ENCODE measurements around the gene SLN. TPM values are rescaled to one million over a fixed set of nuclear protein-coding genes. Genes with fewer than 3 reads are reported as not detected.

SLN gene
- total and polyA plus RNA-seq, 4 donors = 0.50 to 2.3 (median 0.94) TPM

GRCh38 chr11:107720303-107720774 is 8.5 kb upstream of the SLN start:
- Histone ChIP-seq H3K36me3 (ENCODE audit: control insufficient read depth, insufficient read depth, low read length) (no peaks in the 10 kb centered on the region), H3K4me1 (ENCODE audit: control insufficient read depth, insufficient read depth, low read length) (no peaks in the 10 kb centered on the region), H3K4me3 (ENCODE audit: low read depth, low read length) (no peak overlapping the region), H3K27ac (ENCODE audit: low read depth, low read length) (no peak overlapping the region), H3K9me3 (ENCODE audit: control insufficient read depth, insufficient read depth, low read length) (no peaks in the 10 kb centered on the region), H3K27me3 (ENCODE audit: control insufficient read depth, insufficient read depth, low read length) (no peaks in the 10 kb centered on the region)
- no peak for DNase-seq (ENCODE audit: low read depth in 4 of 6, low spot score in 6 of 6)
- WGBS (ENCODE audit: insufficient coverage) = no CpG with 5 or more reads among the region's 2 CpGs

- H3K27ac ChIP-seq (ENCODE audit: low read depth, low read length) = no peak overlapping the region
- peak in 2 of 6 donors; percentile 21 to 91 for DNase-seq (ENCODE audit: low read depth in 4 of 6, low spot score in 6 of 6)
- no peaks in the 10 kb centered on the region for H3K27me3 ChIP-seq (ENCODE audit: control insufficient read depth, insufficient read depth, low read length)
- no peaks in the 10 kb centered on the region for H3K36me3 ChIP-seq (ENCODE audit: control insufficient read depth, insufficient read depth, low read length)
- no peak overlapping the region for H3K4me3 ChIP-seq (ENCODE audit: low read depth, low read length)
- no peaks in the 10 kb centered on the region for H3K9me3 ChIP-seq (ENCODE audit: control insufficient read depth, insufficient read depth, low read length)
- whole genome bisulfite sequencing (ENCODE audit: insufficient coverage) = 68% methylated on average over 3 of the region's 7 CpGs
- no peaks in the 10 kb centered on the region for H3K4me1 ChIP-seq (ENCODE audit: control insufficient read depth, insufficient read depth, low read length)
Measured at GRCh38 chr11:107719557-107720302, 7.9 kb upstream of the SLN start.

GRCh38 chr11:107719073-107719472 is 7.2 kb upstream of the SLN start:
- no peak overlapping the region for H3K27ac ChIP-seq (ENCODE audit: low read depth, low read length)

GRCh38 chr11:107716884-107717532 is 5.2 kb upstream of the SLN start:
- Histone ChIP-seq H3K27me3 (ENCODE audit: control insufficient read depth, insufficient read depth, low read length) (no peaks in the 10 kb centered on the region), H3K4me3 (ENCODE audit: low read depth, low read length) (no peak overlapping the region), H3K27ac (ENCODE audit: low read depth, low read length) (no peak overlapping the region), H3K4me1 (ENCODE audit: control insufficient read depth, insufficient read depth, low read length) (peaks cover 4% of the 10 kb centered on the region), H3K9me3 (ENCODE audit: control insufficient read depth, insufficient read depth, low read length) (no peaks in the 10 kb centered on the region), H3K36me3 (ENCODE audit: control insufficient read depth, insufficient read depth, low read length) (no peaks in the 10 kb centered on the region)
- WGBS (ENCODE audit: insufficient coverage) = 82% methylated on average over 2 of the region's 4 CpGs
- no peak for DNase-seq (ENCODE audit: low read depth in 4 of 6, low spot score in 6 of 6)

More at GRCh38 chr11:107719073-107719472, 7.2 kb upstream of the SLN start:
- Histone ChIP-seq H3K4me1 (ENCODE audit: control insufficient read depth, insufficient read depth, low read length) (no peaks in the 10 kb centered on the region), H3K36me3 (ENCODE audit: control insufficient read depth, insufficient read depth, low read length) (no peaks in the 10 kb centered on the region), H3K4me3 (ENCODE audit: low read depth, low read length) (no peak overlapping the region), H3K27me3 (ENCODE audit: control insufficient read depth, insufficient read depth, low read length) (no peaks in the 10 kb centered on the region), H3K9me3 (ENCODE audit: control insufficient read depth, insufficient read depth, low read length) (no peaks in the 10 kb centered on the region)
- peak in 2 of 6 donors; percentile 31 to 47 for DNase-seq (ENCODE audit: low read depth in 4 of 6, low spot score in 6 of 6)
- WGBS (ENCODE audit: insufficient coverage) = 30% methylated on average over 2 of the region's 3 CpGs

- Histone ChIP-seq H3K9me3 (ENCODE audit: control insufficient read depth, insufficient read depth, low read length) (no peaks in the 10 kb centered on the region), H3K27ac (ENCODE audit: low read depth, low read length) (no peak overlapping the region), H3K4me1 (ENCODE audit: control insufficient read depth, insufficient read depth, low read length) (peaks cover 4% of the 10 kb centered on the region), H3K27me3 (ENCODE audit: control insufficient read depth, insufficient read depth, low read length) (no peaks in the 10 kb centered on the region), H3K36me3 (ENCODE audit: control insufficient read depth, insufficient read depth, low read length) (no peaks in the 10 kb centered on the region), H3K4me3 (ENCODE audit: low read depth, low read length) (no peak overlapping the region)
- peak in 2 of 6 donors; percentile 59 to 94 for DNase-seq (ENCODE audit: low read depth in 4 of 6, low spot score in 6 of 6)
- 20% methylated on average over 1 of the region's 3 CpGs for WGBS (ENCODE audit: insufficient coverage)
Measured at GRCh38 chr11:107713009-107713408, 1.2 kb upstream of the SLN start.

GRCh38 chr11:107710301-107710700 is 1.6 kb downstream of the SLN start:
- no peak for DNase-seq (ENCODE audit: low read depth in 4 of 6, low spot score in 6 of 6)
- Histone ChIP-seq H3K4me1 (ENCODE audit: control insufficient read depth, insufficient read depth, low read length) (peaks cover 4% of the 10 kb centered on the region), H3K9me3 (ENCODE audit: control insufficient read depth, insufficient read depth, low read length) (no peaks in the 10 kb centered on the region), H3K27ac (ENCODE audit: low read depth, low read length) (no peak overlapping the region), H3K36me3 (ENCODE audit: control insufficient read depth, insufficient read depth, low read length) (no peaks in the 10 kb centered on the region), H3K27me3 (ENCODE audit: control insufficient read depth, insufficient read depth, low read length) (no peaks in the 10 kb centered on the region), H3K4me3 (ENCODE audit: low read depth, low read length) (no peak overlapping the region)
- WGBS (ENCODE audit: insufficient coverage) = 67% methylated on average over 1 of the region's 1 CpG

- no peak overlapping the region for H3K27ac ChIP-seq (ENCODE audit: low read depth, low read length)
Measured at GRCh38 chr11:107708792-107709191, 3.1 kb downstream of the SLN start.

GRCh38 chr11:107707807-107708206 is 4.0 kb downstream of the SLN start:
- Histone ChIP-seq H3K27ac (ENCODE audit: low read depth, low read length) (no peak overlapping the region), H3K36me3 (ENCODE audit: control insufficient read depth, insufficient read depth, low read length) (no peaks in the 10 kb centered on the region), H3K4me1 (ENCODE audit: control insufficient read depth, insufficient read depth, low read length) (no peaks in the 10 kb centered on the region), H3K4me3 (ENCODE audit: low read depth, low read length) (no peak overlapping the region), H3K27me3 (ENCODE audit: control insufficient read depth, insufficient read depth, low read length) (no peaks in the 10 kb centered on the region), H3K9me3 (ENCODE audit: control insufficient read depth, insufficient read depth, low read length) (no peaks in the 10 kb centered on the region)
- no peak for DNase-seq (ENCODE audit: low read depth in 4 of 6, low spot score in 6 of 6)
- WGBS (ENCODE audit: insufficient coverage) = 44% methylated on average over 3 of the region's 4 CpGs

More at GRCh38 chr11:107708792-107709191, 3.1 kb downstream of the SLN start:
- 96% methylated on average over 3 of the region's 3 CpGs for WGBS (ENCODE audit: insufficient coverage)
- no peak for DNase-seq (ENCODE audit: low read depth in 4 of 6, low spot score in 6 of 6)
- Histone ChIP-seq H3K27me3 (ENCODE audit: control insufficient read depth, insufficient read depth, low read length) (no peaks in the 10 kb centered on the region), H3K9me3 (ENCODE audit: control insufficient read depth, insufficient read depth, low read length) (no peaks in the 10 kb centered on the region), H3K4me3 (ENCODE audit: low read depth, low read length) (no peak overlapping the region), H3K4me1 (ENCODE audit: control insufficient read depth, insufficient read depth, low read length) (peaks cover 4% of the 10 kb centered on the region), H3K36me3 (ENCODE audit: control insufficient read depth, insufficient read depth, low read length) (no peaks in the 10 kb centered on the region)

GRCh38 chr11:107707215-107707671 is 4.6 kb downstream of the SLN start:
- no CpG with 5 or more reads among the region's 3 CpGs for WGBS (ENCODE audit: insufficient coverage)
- no peak overlapping the region for H3K27ac ChIP-seq (ENCODE audit: low read depth, low read length)
- no peak overlapping the region for H3K4me3 ChIP-seq (ENCODE audit: low read depth, low read length)
- H3K27me3 ChIP-seq (ENCODE audit: control insufficient read depth, insufficient read depth, low read length) = no peaks in the 10 kb centered on the region
- no peaks in the 10 kb centered on the region for H3K9me3 ChIP-seq (ENCODE audit: control insufficient read depth, insufficient read depth, low read length)
- no peaks in the 10 kb centered on the region for H3K4me1 ChIP-seq (ENCODE audit: control insufficient read depth, insufficient read depth, low read length)
- DNase-seq (ENCODE audit: low read depth in 4 of 6, low spot score in 6 of 6) = no peak
- H3K36me3 ChIP-seq (ENCODE audit: control insufficient read depth, insufficient read depth, low read length) = no peaks in the 10 kb centered on the region
